ENCODE results near the gene KIF21B. TPM values are rescaled to one million over a fixed set of nuclear protein-coding genes. Genes with fewer than 3 reads are reported as not detected.

Gene KIF21B
- total and polyA plus RNA-seq, 9 of the 15 experiments (the other 6 are each of a cell fraction or from before 2014, with no cell fraction given) = 0.46 to 13.4 (median 5.9) TPM

GRCh38 chr1:201042779-201043461, 19.4 kb upstream of the KIF21B start (continued):
- peak; percentile 91 to 97 (median 95) for TF ChIP-seq CTCF (IDR thresholded peaks at IDR 0.05 in 2 of 3, conservative IDR thresholded peaks at IDR 0.05 in 1 of 3; ENCODE audit: insufficient read depth in 2 of 3, low read depth in 1 of 3, low read length in 3 of 3)
- 0 out of 2 replicates have a peak, but pooled peaks have one; percentile 9 for TF ChIP-seq BHLHE40 (IDR thresholded peaks at IDR 0.05; ENCODE audit: low read length)
- 0 out of 2 replicates have a peak, but pooled peaks have one; percentile 10 for TF ChIP-seq CEBPG (CRISPR knock-in tag; IDR thresholded peaks at IDR 0.05)
- no peak; a peak in 1 of 4 replicates for TF ChIP-seq CEBPG (tag; conservative IDR thresholded peaks at IDR 0.05 in 1 of 2, IDR thresholded peaks at IDR 0.05 in 1 of 2)
- peak; percentile 52 for TF ChIP-seq CEBPB (tag; IDR thresholded peaks at IDR 0.05)
- peak; percentile 98 to 99 for TF ChIP-seq RAD21 (CRISPR knock-in tag; conservative IDR thresholded peaks at IDR 0.05 in 1 of 2, IDR thresholded peaks at IDR 0.05 in 1 of 2)
- TF ChIP-seq DEAF1 (CRISPR knock-in tag; IDR thresholded peaks at IDR 0.05) = peak; percentile 97
- peak; percentile 49; the same call in 1 of the 2 replicates for TF ChIP-seq LCOR (CRISPR knock-in tag; IDR thresholded peaks at IDR 0.05)
- peak; percentile 73 for TF ChIP-seq CC2D1A (IDR thresholded peaks at IDR 0.05)
- TF ChIP-seq ETV6 (IDR thresholded peaks at IDR 0.05; ENCODE audit: borderline replicate concordance in 1 of 2, low read depth in 2 of 2, low read length in 1 of 2) = 0 out of 4 replicates have a peak, but pooled peaks of 1 of the 2 experiments have one; percentile 27
- TF ChIP-seq ETV6 (CRISPR knock-in tag; IDR thresholded peaks at IDR 0.05; ENCODE audit: borderline replicate concordance) = no peak
- TF ChIP-seq GTF2F1 (IDR thresholded peaks at IDR 0.05; ENCODE audit: low read depth, low read length) = no peak
- TF ChIP-seq CBX3 (IDR thresholded peaks at IDR 0.05; ENCODE audit: borderline replicate concordance in 1 of 2, low read length in 2 of 2) = peak in 1 of 2 experiments; percentile 33; a peak in 1 of 3 replicates
- no peak for TF ChIP-seq PTBP1 (IDR thresholded peaks at IDR 0.05; ENCODE audit: low read depth, low read length)
- peak; percentile 31; the same call in 1 of the 2 replicates for TF ChIP-seq MTA3 (IDR thresholded peaks at IDR 0.05; ENCODE audit: borderline replicate concordance)
- no peak for TF ChIP-seq ELK1 (CRISPR knock-in tag; IDR thresholded peaks at IDR 0.05)
- TF ChIP-seq RFX1 (IDR thresholded peaks at IDR 0.05) = peak; percentile 88
- no peak for TF ChIP-seq POLR3G (IDR thresholded peaks at IDR 0.05; ENCODE audit: extremely low read depth, insufficient read length, insufficient replicate concordance)
- peak; percentile 61; the same call in 1 of the 2 replicates for TF ChIP-seq XRCC5 (IDR thresholded peaks at IDR 0.05; ENCODE audit: low read depth, low read length)
- TF ChIP-seq SMC3 (conservative IDR thresholded peaks at IDR 0.05; ENCODE audit: insufficient read depth, low read depth, low read length) = peak; percentile 93
